ENCODE data around the gene TTC9B.

The TTC9B gene

GRCh38 chr19:40217934-40218890 lies at the start of gene TTC9B:
TTC9B (minus strand) TSS chr19:40218384; CDS start chr19:40218381, 3 bp downstream.
- DNase-seq, result no peak

GRCh38 chr19:40267601-40267997 lies 49.4 kb upstream of the TTC9B start:
- no peak for DNase-seq

- no peak for DNase-seq
Observed at GRCh38 chr19:40266912-40267600, 48.9 kb upstream of the TTC9B start.

GRCh38 chr19:40266119-40266518 lies 47.9 kb upstream of the TTC9B start:
- no peak for DNase-seq

GRCh38 chr19:40265763-40266099 lies 47.5 kb upstream of the TTC9B start:
- no peak for DNase-seq

- no peak for DNase-seq
Observed at GRCh38 chr19:40265055-40265762, 47.0 kb upstream of the TTC9B start.

GRCh38 chr19:40264314-40265054 lies 46.3 kb upstream of the TTC9B start:
- no peak for DNase-seq

- no peak for DNase-seq
Observed at GRCh38 chr19:40263440-40264313, 45.5 kb upstream of the TTC9B start.

- no peak for DNase-seq
Observed at GRCh38 chr19:40262422-40262821, 44.2 kb upstream of the TTC9B start.

- no peak for DNase-seq
Observed at GRCh38 chr19:40261631-40262030, 43.4 kb upstream of the TTC9B start.

- DNase-seq, result no peak
Observed at GRCh38 chr19:40257096-40257517, 38.9 kb upstream of the TTC9B start.

GRCh38 chr19:40256512-40256911 lies 38.3 kb upstream of the TTC9B start:
- DNase-seq, result no peak

- no peak for DNase-seq
Observed at GRCh38 chr19:40255619-40256166, 37.5 kb upstream of the TTC9B start.

GRCh38 chr19:40254714-40255418 lies 36.7 kb upstream of the TTC9B start:
- no peak for DNase-seq

- no peak for DNase-seq
Observed at GRCh38 chr19:40253611-40254092, 35.5 kb upstream of the TTC9B start.

GRCh38 chr19:40252395-40252794 lies 34.2 kb upstream of the TTC9B start:
- no peak for DNase-seq

- no peak for DNase-seq
Observed at GRCh38 chr19:40251991-40252390, 33.8 kb upstream of the TTC9B start.

GRCh38 chr19:40251244-40251643 lies 33.1 kb upstream of the TTC9B start:
- DNase-seq, result no peak

GRCh38 chr19:40249781-40250180 lies 31.6 kb upstream of the TTC9B start:
- no peak for DNase-seq

- DNase-seq, result no peak
Observed at GRCh38 chr19:40249201-40249600, 31.0 kb upstream of the TTC9B start.

Data from kidney glomerular epithelial cell (primary cell).